HEK293 (cell line): ENCODE data around the gene TPP2.

ENCODE experiments used
- CTCF ChIP-seq: fragments of 450-650 bp; formaldehyde crosslinking; IDR thresholded peaks from 2 replicates; pipeline ENCODE4 v1.5.1; 2016; ENCODE audit warnings: missing biosample characterization, missing genetic modification characterization
- HOXD13 ChIP-seq: sonication (generic); formaldehyde crosslinking; IDR thresholded peaks from 2 replicates; pipeline ENCODE4 v1.8.0; 2022; ENCODE audit warnings: missing genetic modification reagents, borderline replicate concordance
- ZNF239 ChIP-seq: fragments of 450-650 bp; formaldehyde crosslinking; IDR thresholded peaks from 2 replicates; pipeline ENCODE4 v1.5.1; 2016; ENCODE audit warnings: missing biosample characterization, missing genetic modification characterization
- ZNF26 ChIP-seq: fragments of 450-650 bp; formaldehyde crosslinking; IDR thresholded peaks from 2 replicates; pipeline ENCODE4 v1.5.1; 2016; ENCODE audit warnings: missing biosample characterization, missing genetic modification characterization
- ZNF549 ChIP-seq: fragments of 450-650 bp; IDR thresholded peaks from 2 replicates; pipeline ENCODE4 v1.5.1; 2018; ENCODE audit warnings: missing biosample characterization, missing genetic modification characterization, mild to moderate bottlenecking, inconsistent platforms, moderate library complexity
- ZNF747 ChIP-seq: fragments of 450-650 bp; formaldehyde crosslinking; IDR thresholded peaks from 2 replicates; pipeline ENCODE4 v1.5.1; 2016; ENCODE audit warnings: missing biosample characterization, missing genetic modification characterization

DNA sequence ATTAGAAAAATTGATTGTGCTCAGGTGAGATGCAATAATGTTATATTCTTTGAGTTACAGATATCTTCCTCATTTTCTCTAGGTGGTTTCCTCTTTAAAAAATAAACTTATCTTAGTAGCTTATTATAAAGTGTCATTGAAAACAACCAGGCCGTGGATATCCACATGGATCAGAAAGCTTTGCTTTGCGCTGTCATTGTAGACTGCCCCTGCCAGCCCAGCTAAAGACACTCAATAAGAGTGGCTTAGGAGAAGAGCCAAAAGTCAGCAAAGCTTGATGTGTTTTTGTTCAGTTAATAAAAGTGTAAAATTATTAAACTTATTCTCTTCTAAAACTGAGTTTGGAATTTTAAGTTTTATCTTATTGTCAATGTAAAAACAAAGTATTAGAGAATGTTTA lies 34.4 kb downstream of the TPP2 start:
- TF ChIP-seq CTCF (tag by site-specific recombination) (no peak), HOXD13 (CRISPR knock-in tag) (no peak), ZNF239 (tag by site-specific recombination) (no peak), ZNF747 (no peak), ZNF549 (tag by site-specific recombination) (no peak), ZNF26 (no peak)
